MG63 (cell line): ENCODE measurements around the gene LIX1L. TPM values are rescaled to one million over a fixed set of nuclear protein-coding genes. Genes with fewer than 3 reads are reported as not detected.
A peak's percentile ranks its signal among the peaks of the same experiment; 100 is the strongest.

Experiments used
- DNase-seq: peaks from one replicate; pipeline ENCODE4 v3.0.0-alpha.2; 2020
- H3K27me3 ChIP-seq: fragments of 250-450 bp; sonication (Bioruptor Pico); 2 replicates; pipeline ENCODE4 v1.5.1; 2020; ENCODE audit warnings: mild to moderate bottlenecking, moderate library complexity
- H3K36me3 ChIP-seq: fragments of 250-450 bp; sonication (Bioruptor Pico); 2 replicates; pipeline ENCODE4 v1.5.1; 2020; ENCODE audit warnings: mild to moderate bottlenecking, moderate library complexity
- H3K4me3 ChIP-seq: fragments of 250-450 bp; sonication (Bioruptor Pico); 2 replicates; pipeline ENCODE4 v1.5.1; 2020; ENCODE audit warnings: mild to moderate bottlenecking, moderate library complexity
- H3K9me3 ChIP-seq: fragments of 250-450 bp; sonication (Bioruptor Pico); 2 replicates; pipeline ENCODE4 v1.5.1; 2020; ENCODE audit warnings: mild to moderate bottlenecking, moderate library complexity
- total RNA-seq: library from RNA; depleted of rRNA; stranded (reverse); fragments of >200 nt; shearing (Covaris generic); gene quantifications from 2 replicates; pipeline ENCODE4 v1.2.3, GENCODE V29; 2014; ENCODE audit warnings: low replicate concordance; rRNA removed

The LIX1L gene
- 30.0 and 38.9 TPM in 2 replicates for total RNA-seq

GRCh38 chr1:145957443-145958319 is at the start of gene LIX1L:
Gene LIX1L (minus strand): TSS chr1:145958017. CDS start chr1:145957927, 90 bp downstream.
- Histone ChIP-seq H3K4me3 (peak within 1 kb of the TSS; percentile 62), H3K36me3 (peaks cover 4% of the 10 kb centered on the region; the same call in 1 of the 2 replicates), H3K9me3 (no peaks in the 10 kb centered on the region), H3K27me3 (no peaks in the 10 kb centered on the region)
- peak; percentile 97 for DNase-seq

GRCh38 chr1:146001709-146002108 is 43.9 kb upstream of the LIX1L start:
- Histone ChIP-seq H3K4me3 (no peak overlapping the region), H3K9me3 (no peaks in the 10 kb centered on the region), H3K27me3 (no peaks in the 10 kb centered on the region), H3K36me3 (no peaks in the 10 kb centered on the region)
- no peak for DNase-seq

GRCh38 chr1:145999321-146000024 is 41.7 kb upstream of the LIX1L start:
- no peaks in the 10 kb centered on the region for H3K9me3 ChIP-seq
- H3K36me3 ChIP-seq, result peaks cover 8% of the 10 kb centered on the region
- no peak overlapping the region for H3K4me3 ChIP-seq
- peak; percentile 23 for DNase-seq
- no peaks in the 10 kb centered on the region for H3K27me3 ChIP-seq

GRCh38 chr1:145997718-145998023 is 39.9 kb upstream of the LIX1L start:
- no peak for DNase-seq
- Histone ChIP-seq H3K36me3 (peaks cover 26% of the 10 kb centered on the region), H3K4me3 (no peak overlapping the region; the same call in 1 of the 2 replicates), H3K9me3 (no peaks in the 10 kb centered on the region), H3K27me3 (no peaks in the 10 kb centered on the region)

DNA sequence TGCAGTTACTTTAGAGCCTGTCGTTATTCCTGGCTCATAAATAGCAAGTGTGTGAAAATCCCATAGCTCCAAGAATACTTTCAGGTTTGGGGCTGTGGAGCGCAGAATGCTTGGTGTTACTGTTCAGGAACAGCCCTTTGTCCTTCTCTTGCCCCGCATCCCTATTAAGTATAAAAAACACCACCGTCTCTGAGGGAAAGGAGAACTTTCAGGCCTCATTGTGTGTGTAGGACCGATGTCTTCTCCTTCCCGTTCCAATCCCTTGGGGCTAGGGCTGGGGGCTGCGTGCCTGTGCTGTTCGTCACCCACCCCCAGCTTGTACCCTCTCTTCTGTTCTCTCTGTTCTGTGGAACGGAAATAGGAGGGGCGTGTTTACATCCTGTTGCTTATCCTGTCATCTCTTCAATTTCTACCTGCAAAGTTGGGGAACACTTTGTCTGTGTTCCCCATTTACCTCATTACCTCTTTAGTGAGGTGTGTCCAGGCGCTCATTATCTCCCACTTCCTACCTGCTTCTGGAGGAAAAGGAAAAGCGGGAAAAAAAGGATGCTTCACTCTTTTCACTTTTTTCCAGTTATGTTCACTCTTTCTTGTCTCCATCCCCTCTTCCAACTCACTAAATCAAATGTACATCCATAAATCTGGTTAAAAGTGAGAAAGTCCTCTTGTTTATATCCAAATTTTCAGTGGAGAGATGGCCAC is 39.4 kb upstream of the LIX1L start:
- H3K9me3 ChIP-seq, result no peaks in the 10 kb centered on the region
- no peak for DNase-seq
- H3K27me3 ChIP-seq, result no peaks in the 10 kb centered on the region
- peak overlapping the region; percentile 56 for H3K4me3 ChIP-seq
- peaks cover 28% of the 10 kb centered on the region for H3K36me3 ChIP-seq

- no peaks in the 10 kb centered on the region for H3K9me3 ChIP-seq
- H3K36me3 ChIP-seq, result peaks cover 28% of the 10 kb centered on the region
- no peaks in the 10 kb centered on the region for H3K27me3 ChIP-seq
- H3K4me3 ChIP-seq, result peak within 1 kb of the TSS; percentile 56
- peak; percentile 99 for DNase-seq
Measured at GRCh38 chr1:145996433-145997015, 38.7 kb upstream of the LIX1L start, which contains the start of gene TXNIP. Gene TXNIP (minus strand): TSS chr1:145996579. CDS start chr1:145996266, 313 bp downstream.

- peak overlapping the region; percentile 56 for H3K4me3 ChIP-seq
- peaks cover 28% of the 10 kb centered on the region for H3K36me3 ChIP-seq
- H3K27me3 ChIP-seq, result no peaks in the 10 kb centered on the region
- DNase-seq, result no peak
- H3K9me3 ChIP-seq, result no peaks in the 10 kb centered on the region
Measured at GRCh38 chr1:145995964-145996432, 38.2 kb upstream of the LIX1L start.

DNA sequence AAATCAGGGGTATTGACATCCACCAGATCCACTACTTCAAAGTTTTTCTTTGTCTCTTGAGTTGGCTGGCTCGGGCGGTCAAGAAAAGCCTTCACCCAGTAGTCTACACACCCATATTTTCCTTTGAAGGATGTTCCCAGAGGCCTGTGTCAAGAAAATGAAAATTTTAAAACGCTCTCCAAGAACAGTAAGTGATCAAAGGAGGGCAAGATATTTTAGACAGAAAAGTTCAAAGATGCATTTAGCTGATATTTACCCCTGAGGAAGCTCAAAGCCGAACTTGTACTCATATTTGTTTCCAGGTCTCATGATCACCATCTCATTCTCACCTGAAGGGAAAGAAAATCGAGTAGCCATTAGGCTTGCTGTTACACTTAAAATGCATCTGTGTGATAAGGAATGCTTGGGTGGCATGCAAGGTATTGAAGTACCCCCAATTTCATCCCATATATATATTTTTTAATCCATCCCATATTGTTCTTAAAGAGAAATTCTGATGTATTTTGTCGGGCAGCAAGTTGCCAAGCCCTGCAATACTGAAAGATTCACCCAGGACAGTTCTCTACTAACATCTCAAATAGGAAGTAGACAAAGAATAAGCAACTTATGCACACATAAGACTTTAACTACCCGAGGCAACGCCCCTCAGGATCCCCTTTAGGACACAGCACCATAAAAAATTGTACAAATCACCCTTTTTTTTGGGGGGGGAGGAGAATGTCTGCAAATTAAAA is 37.5 kb upstream of the LIX1L start:
- Histone ChIP-seq H3K27me3 (no peaks in the 10 kb centered on the region), H3K4me3 (peak overlapping the region; percentile 56), H3K9me3 (no peaks in the 10 kb centered on the region), H3K36me3 (peaks cover 28% of the 10 kb centered on the region)
- no peak for DNase-seq

- Histone ChIP-seq H3K4me3 (peak overlapping the region; percentile 56), H3K9me3 (no peaks in the 10 kb centered on the region), H3K36me3 (peaks cover 28% of the 10 kb centered on the region), H3K27me3 (no peaks in the 10 kb centered on the region)
- DNase-seq, result no peak
Measured at GRCh38 chr1:145994391-145995120, 36.7 kb upstream of the LIX1L start.

DNA sequence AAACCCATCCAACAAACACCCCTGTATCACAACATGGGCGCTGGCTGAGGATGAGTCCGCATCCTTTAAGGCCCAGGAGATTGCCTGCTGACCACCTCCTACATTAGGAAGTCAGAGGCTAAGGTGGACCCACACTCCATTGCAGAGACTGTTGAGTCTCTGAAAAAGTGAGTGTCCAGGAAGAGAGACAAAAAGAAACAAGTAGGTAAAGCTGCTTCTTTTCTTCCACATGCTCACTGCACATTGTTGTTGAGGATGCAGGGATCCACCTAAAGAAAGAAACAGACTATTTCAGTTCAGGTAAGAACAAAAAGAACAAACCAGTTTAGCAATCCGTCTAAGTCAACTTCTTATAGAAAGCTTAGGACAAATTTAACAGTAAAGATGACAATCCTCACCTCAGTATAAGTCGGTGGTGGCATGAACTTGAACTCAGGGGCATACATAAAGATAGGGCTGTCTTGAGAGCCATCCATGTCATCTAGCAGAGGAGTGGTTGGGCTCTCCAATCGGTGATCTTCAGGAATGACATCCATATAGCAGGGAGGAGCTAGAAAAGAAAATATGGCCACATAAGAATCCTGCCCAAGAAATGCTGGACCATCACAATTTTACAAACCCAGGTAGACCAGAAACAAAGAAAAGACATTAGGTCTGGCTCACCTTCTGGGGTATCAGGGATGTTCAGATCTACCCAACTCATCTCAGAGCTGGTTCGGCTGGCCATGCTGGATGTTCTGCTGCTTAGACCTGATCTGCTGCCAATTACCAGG is 36.0 kb upstream of the LIX1L start:
- peak overlapping the region; percentile 56 for H3K4me3 ChIP-seq
- H3K9me3 ChIP-seq, result no peaks in the 10 kb centered on the region
- peaks cover 28% of the 10 kb centered on the region for H3K36me3 ChIP-seq
- H3K27me3 ChIP-seq, result no peaks in the 10 kb centered on the region
- DNase-seq, result no peak

GRCh38 chr1:145992958-145993617 is 35.3 kb upstream of the LIX1L start:
- Histone ChIP-seq H3K27me3 (no peaks in the 10 kb centered on the region), H3K9me3 (no peaks in the 10 kb centered on the region), H3K4me3 (no peak overlapping the region), H3K36me3 (peaks cover 28% of the 10 kb centered on the region)
- no peak for DNase-seq

GRCh38 chr1:145992502-145992936 is 34.7 kb upstream of the LIX1L start:
- Histone ChIP-seq H3K36me3 (peaks cover 28% of the 10 kb centered on the region), H3K27me3 (no peaks in the 10 kb centered on the region), H3K4me3 (no peak overlapping the region), H3K9me3 (no peaks in the 10 kb centered on the region)
- DNase-seq, result no peak

DNA sequence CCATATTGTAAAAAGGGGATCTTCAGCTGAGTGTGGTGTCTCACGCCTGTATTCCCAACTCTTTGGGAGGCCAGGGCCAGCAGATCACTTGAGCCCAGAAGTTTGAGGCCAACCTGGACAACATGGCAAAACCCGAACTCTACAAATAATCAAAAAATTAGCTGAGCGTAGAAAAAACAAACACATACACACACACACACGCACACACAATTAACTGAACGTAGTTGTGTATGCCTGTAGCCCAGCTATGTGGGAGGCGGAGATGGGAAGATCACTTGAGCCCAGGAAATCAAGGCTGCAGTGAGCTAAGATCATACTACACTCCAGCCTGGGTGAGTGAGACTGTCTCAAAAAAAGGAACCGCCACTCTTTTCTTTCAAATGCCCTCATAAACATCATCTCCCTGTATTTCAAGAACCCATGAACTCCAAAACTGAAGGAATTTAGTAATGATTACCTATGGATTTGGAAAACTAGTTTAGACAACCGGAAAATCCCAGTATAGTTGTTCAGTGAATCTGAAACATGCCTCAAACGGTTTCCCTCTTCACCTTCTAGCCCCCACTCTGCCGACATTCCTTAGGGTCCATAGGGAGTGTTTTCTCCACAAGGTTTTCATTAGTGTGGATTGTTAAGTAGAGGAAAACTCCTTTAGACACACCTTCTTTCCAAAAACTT is 34.1 kb upstream of the LIX1L start:
- DNase-seq, result no peak
- Histone ChIP-seq H3K36me3 (peaks cover 28% of the 10 kb centered on the region), H3K27me3 (no peaks in the 10 kb centered on the region), H3K4me3 (no peak overlapping the region), H3K9me3 (no peaks in the 10 kb centered on the region)
